ENCODE data around the gene CNMD. TPM values are rescaled to one million over a fixed set of nuclear protein-coding genes. Genes with fewer than 3 reads are reported as not detected.
"Not testable (repeated sequence)": the region's sequence is repeated elsewhere in the genome, so short reads cannot be mapped to it uniquely, and the experiment has no call there.

The CNMD gene
- total RNA-seq, 1 donor from 2014 or later = 0.51 TPM

GRCh38 chr13:52743988-52744387 is 4.4 kb upstream of the CNMD start:
- DNase-seq = no peak

GRCh38 chr13:52743569-52743968 is 3.9 kb upstream of the CNMD start:
- no peak for DNase-seq

- peak; percentile 51 for DNase-seq
Measured at GRCh38 chr13:52738719-52739467, 727 bp downstream of the CNMD start.

- DNase-seq = peak; percentile 40
Measured at GRCh38 chr13:52737965-52738364, 1.7 kb downstream of the CNMD start.

- no peak for DNase-seq
Measured at GRCh38 chr13:52737451-52737850, 2.2 kb downstream of the CNMD start.

- no peak for DNase-seq
Measured at GRCh38 chr13:52736891-52737290, 2.7 kb downstream of the CNMD start.

GRCh38 chr13:52734075-52734623 is 5.5 kb downstream of the CNMD start:
- DNase-seq = no peak

GRCh38 chr13:52726258-52726657 is 13.4 kb downstream of the CNMD start:
- no peak for DNase-seq

GRCh38 chr13:52725302-52725701 is 14.3 kb downstream of the CNMD start:
- DNase-seq = no peak

GRCh38 chr13:52723181-52723580 is 16.4 kb downstream of the CNMD start:
- no peak for DNase-seq

GRCh38 chr13:52721356-52721755 is 18.3 kb downstream of the CNMD start:
- not testable (repeated sequence) for DNase-seq

- DNase-seq = not testable (repeated sequence)
Measured at GRCh38 chr13:52720904-52721303, 18.7 kb downstream of the CNMD start.

GRCh38 chr13:52713894-52714293 is 25.7 kb downstream of the CNMD start:
- DNase-seq = no peak

GRCh38 chr13:52712385-52712784 is 27.2 kb downstream of the CNMD start:
- no peak for DNase-seq

GRCh38 chr13:52711286-52711685 is 28.3 kb downstream of the CNMD start:
- peak; percentile 75 for DNase-seq

GRCh38 chr13:52708266-52708665 is 31.4 kb downstream of the CNMD start:
- not testable (repeated sequence) for DNase-seq

- DNase-seq = no peak
Measured at GRCh38 chr13:52707375-52707774, 32.2 kb downstream of the CNMD start.

- DNase-seq = no peak
Measured at GRCh38 chr13:52706081-52706480, 33.5 kb downstream of the CNMD start.

- no peak for DNase-seq
Measured at GRCh38 chr13:52703482-52703881, 36.1 kb downstream of the CNMD start.

- no peak for DNase-seq
Measured at GRCh38 chr13:52701728-52702465, 37.7 kb downstream of the CNMD start.

GRCh38 chr13:52696566-52696965 is 43.1 kb downstream of the CNMD start:
- no peak for DNase-seq

GRCh38 chr13:52695856-52696255 is 43.8 kb downstream of the CNMD start:
- DNase-seq = no peak

- DNase-seq = no peak
Measured at GRCh38 chr13:52686376-52686775, 53.2 kb downstream of the CNMD start.

All from tongue (tissue), 2 donors.